CD4-positive, alpha-beta T cell treated with Interleukin-10 for 1 hour (primary cell): ENCODE data around the gene POLR3C.
A peak's percentile ranks its signal among the peaks of the same experiment; 100 is the strongest.

Experiments
- DNase-seq: peaks from one replicate; pipeline ENCODE4 v3.0.0-alpha.2; 2020

The POLR3C gene

GRCh38 chr1:145871994-145872924 is 48.3 kb downstream of the POLR3C start:
- DNase-seq: peak; percentile 32

- DNase-seq: no peak
These were observed 50.6 kb downstream of the POLR3C start for GRCh38 chr1:145874646-145875045.

- DNase-seq: no peak
These were observed 54.0 kb downstream of the POLR3C start for GRCh38 chr1:145877923-145878486.

GRCh38 chr1:145878724-145879123 is 54.7 kb downstream of the POLR3C start:
- no peak for DNase-seq

GRCh38 chr1:145879775-145880174 is 55.8 kb downstream of the POLR3C start:
- no peak for DNase-seq

- DNase-seq: no peak
These were observed 60.7 kb downstream of the POLR3C start for GRCh38 chr1:145884675-145885074.

- peak; percentile 87 for DNase-seq
These were observed 61.8 kb downstream of the POLR3C start, which contains the start of gene ANKRD35 for GRCh38 chr1:145885738-145886287. ANKRD35 (minus strand) TSS chr1:145885866; CDS start chr1:145885758, 108 bp downstream.

- DNase-seq: no peak
These were observed 62.4 kb downstream of the POLR3C start for GRCh38 chr1:145886390-145886789.

- DNase-seq: no peak
These were observed 62.8 kb downstream of the POLR3C start for GRCh38 chr1:145886816-145887215.

- DNase-seq: no peak
These were observed 63.6 kb downstream of the POLR3C start for GRCh38 chr1:145887631-145888030.

GRCh38 chr1:145889722-145890121 is 65.7 kb downstream of the POLR3C start:
- no peak for DNase-seq

GRCh38 chr1:145891143-145891542 is 67.1 kb downstream of the POLR3C start:
- no peak for DNase-seq

GRCh38 chr1:145891587-145892485 is 67.8 kb downstream of the POLR3C start:
- peak; percentile 54 for DNase-seq

GRCh38 chr1:145892486-145893087 is 68.6 kb downstream of the POLR3C start:
- no peak for DNase-seq

- DNase-seq: no peak
These were observed 69.5 kb downstream of the POLR3C start for GRCh38 chr1:145893306-145894055.
